ENCODE data around the gene OR10P1.
"Not testable (repeated sequence)": the region's sequence is repeated elsewhere in the genome, so short reads cannot be mapped to it uniquely, and the experiment has no call there.

The OR10P1 gene

GRCh38 chr12:55636116-55636655, 506 bp upstream of the OR10P1 start:
- TF ChIP-seq CTCF (IDR thresholded peaks at IDR 0.05; ENCODE audit: low read depth, low read length) = no peak
- no peak for DNase-seq (ENCODE audit: low read depth in 2 of 2)
- no peak overlapping the region for H3K4me3 ChIP-seq (replicated peaks in 1 of 2; ENCODE audit: low read depth in 2 of 2, low read length in 2 of 2)

DNA sequence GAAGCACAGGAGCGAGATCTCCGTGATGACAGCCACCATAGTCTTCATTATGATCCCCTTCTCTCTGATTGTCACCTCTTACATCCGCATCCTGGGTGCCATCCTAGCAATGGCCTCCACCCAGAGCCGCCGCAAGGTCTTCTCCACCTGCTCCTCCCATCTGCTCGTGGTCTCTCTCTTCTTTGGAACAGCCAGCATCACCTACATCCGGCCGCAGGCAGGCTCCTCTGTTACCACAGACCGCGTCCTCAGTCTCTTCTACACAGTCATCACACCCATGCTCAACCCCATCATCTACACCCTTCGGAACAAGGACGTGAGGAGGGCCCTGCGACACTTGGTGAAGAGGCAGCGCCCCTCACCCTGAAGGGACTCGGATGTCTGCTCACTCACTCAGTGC, 775 bp downstream of the OR10P1 start:
- no peak for DNase-seq (ENCODE audit: low read depth in 2 of 2)
- TF ChIP-seq CTCF (IDR thresholded peaks at IDR 0.05; ENCODE audit: low read depth, low read length) = no peak
- H3K4me3 ChIP-seq (replicated peaks in 1 of 2; ENCODE audit: low read depth in 2 of 2, low read length in 2 of 2) = no peak overlapping the region

GRCh38 chr12:55641595-55641994, 4.9 kb downstream of the OR10P1 start:
- no peak overlapping the region for H3K4me3 ChIP-seq (replicated peaks in 1 of 2; ENCODE audit: low read depth in 2 of 2, low read length in 2 of 2)
- TF ChIP-seq CTCF (IDR thresholded peaks at IDR 0.05; ENCODE audit: low read depth, low read length) = no peak
- DNase-seq (ENCODE audit: low read depth in 2 of 2) = no peak

DNA sequence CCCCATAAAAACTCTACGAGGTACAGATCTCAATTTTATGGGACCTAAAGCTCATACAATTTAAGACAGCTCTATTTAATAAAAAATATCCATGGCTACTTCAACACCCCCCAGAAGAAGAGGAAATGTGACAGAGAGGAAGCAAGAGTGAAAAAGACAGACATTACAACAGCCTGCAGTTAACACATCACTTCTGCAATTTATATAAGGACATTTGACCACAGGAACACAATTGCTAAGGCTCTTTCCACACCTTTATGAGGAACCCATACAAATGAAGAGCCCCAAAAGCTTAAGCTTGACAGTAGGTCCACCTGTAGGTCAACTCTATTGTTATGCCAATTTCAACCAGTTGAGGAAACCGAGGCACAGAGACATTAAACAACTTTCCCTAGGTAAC, 5.6 kb downstream of the OR10P1 start:
- TF ChIP-seq CTCF (IDR thresholded peaks at IDR 0.05; ENCODE audit: low read depth, low read length) = no peak
- DNase-seq (ENCODE audit: low read depth in 2 of 2) = no peak
- H3K4me3 ChIP-seq (replicated peaks in 1 of 2; ENCODE audit: low read depth in 2 of 2, low read length in 2 of 2) = no peak overlapping the region

DNA sequence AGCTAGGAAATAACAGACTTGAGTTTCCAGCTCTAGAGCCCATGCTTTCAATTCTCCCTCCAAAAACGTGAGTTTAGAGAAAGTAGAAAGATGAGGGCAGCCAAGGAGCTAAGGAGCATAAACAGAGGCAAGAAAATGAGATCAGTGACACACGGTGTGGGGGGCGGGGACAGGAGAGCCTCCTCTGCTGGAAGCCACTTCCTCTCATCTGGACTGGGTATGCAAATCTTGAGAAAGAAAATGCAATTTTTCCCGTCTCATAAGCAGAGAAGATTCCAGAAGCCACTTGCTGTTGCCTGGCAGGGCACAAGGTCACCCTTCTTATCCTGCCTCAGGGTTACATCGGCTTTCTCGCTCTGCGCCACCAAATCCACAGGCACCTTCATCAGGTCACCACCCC, 6.0 kb downstream of the OR10P1 start:
- H3K4me3 ChIP-seq (replicated peaks in 1 of 2; ENCODE audit: low read depth in 2 of 2, low read length in 2 of 2) = no peak overlapping the region
- no peak for DNase-seq (ENCODE audit: low read depth in 2 of 2)
- no peak for TF ChIP-seq CTCF (IDR thresholded peaks at IDR 0.05; ENCODE audit: low read depth, low read length)

DNA sequence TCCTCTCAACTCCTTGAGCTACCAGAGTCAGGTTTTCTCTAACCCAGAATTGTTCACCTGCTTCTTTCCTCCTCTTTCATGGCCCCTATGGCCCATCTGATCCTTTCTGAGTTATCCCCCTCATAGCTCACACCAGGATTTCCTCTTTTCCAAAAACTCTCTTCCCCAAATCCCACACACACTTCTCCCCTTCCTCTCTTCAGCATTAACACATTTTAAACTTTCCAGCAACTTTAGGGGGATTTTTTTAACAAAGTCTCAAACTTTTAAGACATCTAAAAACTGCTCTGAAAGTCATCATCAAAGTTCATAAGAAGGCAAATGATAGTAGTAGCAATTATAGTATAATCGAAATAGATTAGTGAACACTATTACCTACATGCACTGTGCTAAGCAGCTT, 7.9 kb downstream of the OR10P1 start:
- TF ChIP-seq CTCF (IDR thresholded peaks at IDR 0.05; ENCODE audit: low read depth, low read length) = no peak
- H3K4me3 ChIP-seq (replicated peaks in 1 of 2; ENCODE audit: low read depth in 2 of 2, low read length in 2 of 2) = no peak overlapping the region
- DNase-seq (ENCODE audit: low read depth in 2 of 2) = no peak

GRCh38 chr12:55647027-55647426, 10.3 kb downstream of the OR10P1 start:
- no peak overlapping the region for H3K4me3 ChIP-seq (replicated peaks in 1 of 2; ENCODE audit: low read depth in 2 of 2, low read length in 2 of 2)
- DNase-seq (ENCODE audit: low read depth in 2 of 2) = no peak

GRCh38 chr12:55650620-55651298, 14.1 kb downstream of the OR10P1 start:
- not testable (repeated sequence) for DNase-seq (ENCODE audit: low read depth in 2 of 2); H3K4me3 ChIP-seq (replicated peaks in 1 of 2; ENCODE audit: low read depth in 2 of 2, low read length in 2 of 2)

More at GRCh38 chr12:55647027-55647426, 10.3 kb downstream of the OR10P1 start:
- no peak for TF ChIP-seq CTCF (IDR thresholded peaks at IDR 0.05; ENCODE audit: low read depth, low read length)

Measured in cardiac fibroblast (primary cell).